Neutrophil (primary cell): ENCODE measurements around the gene PAX5.

Source experiments
- H3K27ac ChIP-seq: fragments of 200-600 bp; sonication (generic); 2 replicates; pipeline ENCODE4 v1.5.1; 2016; ENCODE audit warnings: mild to moderate bottlenecking, moderate library complexity
- H3K27me3 ChIP-seq: fragments of 200-600 bp; sonication (generic); 2 replicates; pipeline ENCODE4 v1.6.0; 2016; ENCODE audit warnings: mild to moderate bottlenecking
- H3K36me3 ChIP-seq: fragments of 200-600 bp; sonication (generic); 2 replicates; pipeline ENCODE4 v1.5.1; 2017
- H3K4me1 ChIP-seq, 2 experiments: fragments of 200-600 bp in 1 of 2; sonication (generic) in 1 of 2; 1 replicate in 1 of 2; 2 replicates in 1 of 2; pipeline versions ENCODE4 v1.5.1 to v1.6.1; 2013 to 2016; ENCODE audit warnings: low read depth in 1 of 2, low read length in 1 of 2, mild to moderate bottlenecking in 1 of 2, moderate library complexity in 1 of 2; ENCODE audit not compliant: control insufficient read depth in 1 of 2, insufficient read depth in 1 of 2
- H3K4me3 ChIP-seq, 2 experiments: fragments of 200-600 bp in 1 of 2; sonication (generic) in 1 of 2; 1 replicate in 1 of 2; 2 replicates in 1 of 2; pipeline ENCODE4 v1.5.1; 2013 to 2016; ENCODE audit warnings: low read depth in 1 of 2, low read length in 1 of 2, mild to moderate bottlenecking in 1 of 2, moderate library complexity in 1 of 2
- H3K9me3 ChIP-seq: fragments of 200-600 bp; sonication (generic); 2 replicates; pipeline ENCODE4 v1.5.1; 2016
- CTCF ChIP-seq: fragments of 200-600 bp; sonication (generic); IDR thresholded peaks from 2 replicates; pipeline ENCODE4 v1.5.1; 2016; ENCODE audit warnings: antibody characterized with exemption

PAX5 gene

GRCh38 chr9:36942891-36943290 lies 91.2 kb downstream of the PAX5 start:
- Histone ChIP-seq H3K4me3 (no peak overlapping the region), H3K27me3 (peaks cover 22% of the 10 kb centered on the region), H3K36me3 (no peaks in the 10 kb centered on the region), H3K9me3 (no peaks in the 10 kb centered on the region), H3K4me1 (no peaks in the 10 kb centered on the region), H3K27ac (no peak overlapping the region)
- no peak for TF ChIP-seq CTCF

DNA sequence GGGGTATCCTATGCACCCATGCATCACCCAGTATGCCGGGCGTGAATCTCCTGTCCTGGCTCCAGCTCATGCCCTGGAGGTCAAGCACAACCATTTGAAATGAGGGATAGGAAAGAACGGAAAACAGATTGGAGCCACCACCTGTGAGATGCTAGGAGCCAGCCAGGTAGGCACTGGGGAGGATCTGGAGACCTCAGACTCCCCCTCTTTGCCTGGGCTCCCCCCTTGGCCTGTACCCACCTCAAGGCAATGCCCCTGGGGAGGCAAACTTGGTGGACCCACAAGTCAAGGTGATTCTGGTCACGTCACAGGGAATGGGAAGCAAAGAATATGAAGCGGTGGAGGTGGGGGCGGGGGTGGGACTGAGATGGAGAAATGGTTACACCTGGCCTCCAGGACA lies 92.6 kb downstream of the PAX5 start:
- H3K4me1 ChIP-seq = no peaks in the 10 kb centered on the region
- no peak for TF ChIP-seq CTCF
- no peak overlapping the region for H3K4me3 ChIP-seq
- peaks cover 31% of the 10 kb centered on the region for H3K27me3 ChIP-seq
- no peak overlapping the region for H3K27ac ChIP-seq
- no peaks in the 10 kb centered on the region for H3K36me3 ChIP-seq
- H3K9me3 ChIP-seq = no peaks in the 10 kb centered on the region

GRCh38 chr9:36940881-36941280 lies 93.2 kb downstream of the PAX5 start:
- Histone ChIP-seq H3K27ac (no peak overlapping the region), H3K4me1 (no peaks in the 10 kb centered on the region), H3K27me3 (peaks cover 31% of the 10 kb centered on the region), H3K9me3 (no peaks in the 10 kb centered on the region), H3K36me3 (no peaks in the 10 kb centered on the region), H3K4me3 (no peak overlapping the region)
- no peak for TF ChIP-seq CTCF

DNA sequence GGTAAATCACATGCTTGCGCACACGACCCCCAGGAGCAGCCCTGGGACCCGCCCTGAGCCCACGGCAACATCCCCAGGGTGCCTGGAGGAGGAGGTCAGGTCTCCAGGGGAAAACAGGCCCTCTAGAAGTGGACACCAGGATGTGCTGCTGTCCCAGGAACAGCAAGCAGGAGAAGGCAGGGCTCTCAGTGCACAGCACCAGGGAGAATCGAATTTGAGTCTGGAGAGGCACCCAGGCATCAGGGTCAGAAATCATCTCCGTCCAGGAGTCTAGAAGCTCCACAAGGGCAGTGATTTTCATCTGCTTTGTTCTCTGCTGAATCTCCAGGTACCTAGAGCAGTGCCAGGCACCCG lies 93.6 kb downstream of the PAX5 start:
- H3K9me3 ChIP-seq = no peaks in the 10 kb centered on the region
- H3K27me3 ChIP-seq = peaks cover 31% of the 10 kb centered on the region
- no peak overlapping the region for H3K4me3 ChIP-seq
- no peaks in the 10 kb centered on the region for H3K36me3 ChIP-seq
- no peaks in the 10 kb centered on the region for H3K4me1 ChIP-seq
- no peak for TF ChIP-seq CTCF
- no peak overlapping the region for H3K27ac ChIP-seq

- Histone ChIP-seq H3K36me3 (no peaks in the 10 kb centered on the region), H3K9me3 (no peaks in the 10 kb centered on the region), H3K27me3 (peaks cover 31% of the 10 kb centered on the region), H3K4me1 (no peaks in the 10 kb centered on the region), H3K4me3 (no peak overlapping the region), H3K27ac (no peak overlapping the region)
- TF ChIP-seq CTCF = no peak
These were observed 94.2 kb downstream of the PAX5 start for GRCh38 chr9:36939655-36940499.
